Stimulated activated CD4-positive, alpha-beta T cell treated with anti-CD3 and anti-CD28 coated beads, Interleukin-15, amount 100 ng/mL, for 24 hours (primary cell): ENCODE measurements around the gene HSFX4.
"Not testable (repeated sequence)": the region's sequence is repeated elsewhere in the genome, so short reads cannot be mapped to it uniquely, and the experiment has no call there.

ENCODE experiments used
- DNase-seq: peaks from one replicate; pipeline ENCODE4 v3.0.0-alpha.2; 2020

Gene HSFX4

GRCh38 chrX:149929400-149929799 lies at the start of gene HSFX4:
HSFX4 (plus strand) TSS chrX:149929573; CDS start chrX:149929645, 72 bp downstream.
- not testable (repeated sequence) for DNase-seq

- DNase-seq = peak; percentile 8
These were observed 48.2 kb upstream of the HSFX4 start, which contains the start of gene MAGEA8 for GRCh38 chrX:149881081-149881711. MAGEA8 (plus strand) TSS chrX:149881183; CDS start chrX:149884273, 3,090 bp downstream.

GRCh38 chrX:149890828-149891227 lies 38.5 kb upstream of the HSFX4 start:
- DNase-seq = not testable (repeated sequence)

- DNase-seq = peak; percentile 17
These were observed 30.8 kb upstream of the HSFX4 start for GRCh38 chrX:149898554-149898953.

GRCh38 chrX:149903889-149904748 lies 25.3 kb upstream of the HSFX4 start:
- DNase-seq = no peak

- no peak for DNase-seq
These were observed 21.1 kb upstream of the HSFX4 start for GRCh38 chrX:149908308-149908707.

GRCh38 chrX:149908727-149909126 lies 20.6 kb upstream of the HSFX4 start:
- DNase-seq = no peak

- no peak for DNase-seq
These were observed 19.8 kb upstream of the HSFX4 start for GRCh38 chrX:149909324-149910177.

- DNase-seq = no peak
These were observed 19.1 kb upstream of the HSFX4 start for GRCh38 chrX:149910178-149910695.

- DNase-seq = no peak
These were observed 12.5 kb upstream of the HSFX4 start for GRCh38 chrX:149916745-149917392.

- DNase-seq = not testable (repeated sequence)
These were observed 5.5 kb upstream of the HSFX4 start for GRCh38 chrX:149923836-149924235.

GRCh38 chrX:149924434-149924833 lies 4.9 kb upstream of the HSFX4 start:
- not testable (repeated sequence) for DNase-seq

GRCh38 chrX:149927245-149927963 lies 2.0 kb upstream of the HSFX4 start:
- DNase-seq = not testable (repeated sequence)

GRCh38 chrX:149927964-149928258 lies 1.5 kb upstream of the HSFX4 start:
- DNase-seq = not testable (repeated sequence)

- DNase-seq = not testable (repeated sequence)
These were observed 738 bp upstream of the HSFX4 start for GRCh38 chrX:149928635-149929034.

- DNase-seq = not testable (repeated sequence)
These were observed 2.0 kb downstream of the HSFX4 start for GRCh38 chrX:149931355-149931754.

GRCh38 chrX:149932150-149932549 lies 2.8 kb downstream of the HSFX4 start:
- not testable (repeated sequence) for DNase-seq

- DNase-seq = not testable (repeated sequence)
These were observed 3.6 kb downstream of the HSFX4 start for GRCh38 chrX:149932970-149933369.

GRCh38 chrX:149933547-149933946 lies 4.2 kb downstream of the HSFX4 start:
- DNase-seq = not testable (repeated sequence)

- DNase-seq = not testable (repeated sequence)
These were observed 8.0 kb downstream of the HSFX4 start for GRCh38 chrX:149937328-149937727.

GRCh38 chrX:149937871-149938426 lies 8.6 kb downstream of the HSFX4 start:
- DNase-seq = peak; percentile 10
